Aorta (tissue), 5 donors: ENCODE data around the gene CDAN1. TPM values are rescaled to one million over a fixed set of nuclear protein-coding genes. Genes with fewer than 3 reads are reported as not detected.

Experiments
- ATAC-seq: fragments of 200-7000 bp; cut with Tn5 transposase; one replicate; pipeline ENCODE4 v1.9.1; 2022; ENCODE audit warnings: moderate library complexity; ENCODE audit not compliant: low FRiP score
- DNase-seq, 2 donors: peaks; one replicate each; pipeline ENCODE4 v3.0.0-alpha.2; 2020
- H3K27ac ChIP-seq, 2 donors: one replicate each; pipeline ENCODE4 v1.5.1; 2013; ENCODE audit warnings: low read length in 2 of 2, mild to moderate bottlenecking in 2 of 2, moderate library complexity in 2 of 2, control low read depth in 1 of 2, inconsistent platforms in 1 of 2, low read depth in 1 of 2
- H3K27me3 ChIP-seq, 2 donors: one replicate each; pipeline ENCODE4 v1.6.1; 2013; ENCODE audit warnings: control low read depth in 1 of 2, low read length in 1 of 2, mild to moderate bottlenecking in 1 of 2, moderate library complexity in 1 of 2; ENCODE audit not compliant: insufficient read depth in 2 of 2, control insufficient read depth in 1 of 2
- H3K36me3 ChIP-seq, 2 donors: one replicate each; pipeline ENCODE4 v1.6.1; 2013; ENCODE audit warnings: control low read depth in 1 of 2, low read length in 1 of 2, mild to moderate bottlenecking in 1 of 2; ENCODE audit not compliant: insufficient read depth in 2 of 2, control insufficient read depth in 1 of 2
- H3K4me1 ChIP-seq, 2 donors: one replicate each; pipeline ENCODE4 v1.6.1; 2013; ENCODE audit warnings: low read length in 2 of 2, control low read depth in 1 of 2, mild to moderate bottlenecking in 1 of 2, moderate library complexity in 1 of 2; ENCODE audit not compliant: insufficient read depth in 2 of 2, control insufficient read depth in 1 of 2
- H3K4me3 ChIP-seq, 2 donors: one replicate each; pipeline ENCODE4 v1.5.1; 2013; ENCODE audit warnings: low read length in 2 of 2, control low read depth in 1 of 2, mild to moderate bottlenecking in 1 of 2
- H3K9me3 ChIP-seq: one replicate; pipeline ENCODE4 v1.6.1; 2013; ENCODE audit warnings: mild to moderate bottlenecking, low read length; ENCODE audit not compliant: control insufficient read depth
- WGBS, 2 donors: extraction: QIAGEN DNeasy Blood & Tissue Kit; methylation state at CpG; one replicate each; pipeline ENCODE4 v1.1.7; 2013; 5-methylcytosine and 5-hydroxymethylcytosine counted together
- intact Hi-C, 2 donors: fragments of 100-400 bp; cut with DNase I; formaldehyde crosslinking; loops; one replicate each; pipeline versions ENCODE4 v1.14.2 to v1.15.0; 2022
- polyA plus RNA-seq, 2 donors: library from polyadenylated mRNA; stranded (reverse); fragments of 200-250 nt; gene quantifications; one replicate each; pipeline ENCODE4 v1.2.3, GENCODE V29; 2013
- total RNA-seq, 2 donors: library from RNA; stranded (reverse); fragmentation: NEBNext Ultra II Directional; extraction: Animal tissue kit (Norgen Biotek cat#: 25700); gene quantifications; one replicate each; pipeline ENCODE4 v1.2.1, GENCODE V29; 2021
- donor health status: healthy with polysubstance abuse.
- donor health status: Bipolar disorder and iron deficiency.
- donor health status: DM: no; HTN: no; CAD: no.
- donor health status: DM: no; HTN: no; CAD: no.
- donor health status: DM: yes; HTN: yes; CAD: no.

CDAN1 gene
- total and polyA plus RNA-seq, 4 donors, result 2.8 to 24.6 (median 13.8) TPM

- DNase-seq (no peak), ATAC-seq (no peak)
- Histone ChIP-seq H3K4me3 (no peak overlapping the region), H3K36me3 (peaks cover 4 to 6% of the 10 kb centered on the region in 2 donors), H3K9me3 (no peaks in the 10 kb centered on the region), H3K27ac (no peak overlapping the region), H3K4me1 (no peaks in the 10 kb centered on the region), H3K27me3 (no peaks in the 10 kb centered on the region)
- intact Hi-C loops, result no loop called here
- WGBS, 2 donors, result 85 to 86% methylated on average over 4 of the region's 4 CpGs
Observed at GRCh38 chr15:42723068-42723467, 13.9 kb downstream of the CDAN1 start.

DNA sequence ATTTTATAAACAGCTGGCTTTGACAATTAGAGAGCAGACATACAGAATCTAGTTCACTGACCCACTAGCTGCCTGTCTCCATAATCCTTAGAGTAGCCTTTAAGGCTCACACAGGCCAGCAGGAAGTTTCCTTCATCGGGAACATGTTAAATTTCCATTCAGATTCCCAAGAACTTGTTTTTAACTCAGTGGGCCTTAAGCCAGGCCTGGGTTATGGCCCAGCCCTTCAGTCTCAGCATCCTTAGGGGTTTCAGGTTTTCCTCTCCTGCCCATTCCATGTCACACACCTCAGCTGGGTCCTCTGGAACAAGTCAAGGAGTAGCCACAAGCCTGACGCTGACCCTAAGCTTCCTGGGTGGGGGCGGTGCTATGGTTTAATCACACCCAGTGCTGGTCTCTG lies 15.0 kb downstream of the CDAN1 start:
- intact Hi-C loops, result no loop called here
- Histone ChIP-seq H3K4me1 (no peaks in the 10 kb centered on the region), H3K36me3 (peaks cover 4 to 6% of the 10 kb centered on the region in 2 donors), H3K27ac (peak overlapping the region; percentile 37 to 84), H3K27me3 (no peaks in the 10 kb centered on the region), H3K4me3 (no peak overlapping the region), H3K9me3 (no peaks in the 10 kb centered on the region)
- no peak for ATAC-seq
- WGBS, 2 donors, result 22 to 36% methylated on average over 3 of the region's 3 CpGs
- no peak for DNase-seq

- intact Hi-C loops, result no loop called here
- ATAC-seq, result no peak
- no peak overlapping the region for H3K4me3 ChIP-seq
Observed at GRCh38 chr15:42721016-42721415, 15.9 kb downstream of the CDAN1 start.

GRCh38 chr15:42720071-42720470 lies 16.9 kb downstream of the CDAN1 start:
- Histone ChIP-seq H3K4me1 (no peaks in the 10 kb centered on the region), H3K27me3 (no peaks in the 10 kb centered on the region), H3K36me3 (peaks cover 4 to 8% of the 10 kb centered on the region in 2 donors), H3K9me3 (no peaks in the 10 kb centered on the region), H3K4me3 (no peak overlapping the region), H3K27ac (peak overlapping the region in 1 of 2 donors; percentile 60)
- DNase-seq (no peak), ATAC-seq (no peak)
- intact Hi-C loops, result no loop called here
- 79 to 86% methylated on average over 3 of the region's 3 CpGs for WGBS, 2 donors

More at GRCh38 chr15:42721016-42721415, 15.9 kb downstream of the CDAN1 start:
- no peaks in the 10 kb centered on the region for H3K27me3 ChIP-seq
- peak overlapping the region in 1 of 2 donors; percentile 5 for H3K27ac ChIP-seq
- DNase-seq, result no peak
- no peaks in the 10 kb centered on the region for H3K9me3 ChIP-seq
- no peaks in the 10 kb centered on the region for H3K4me1 ChIP-seq
- WGBS, 2 donors, result 62 to 67% methylated on average over 6 of the region's 6 CpGs
- H3K36me3 ChIP-seq, result peaks cover 4 to 8% of the 10 kb centered on the region in 2 donors

- intact Hi-C loops, result no loop called here
- ATAC-seq (no peak), DNase-seq (no peak)
- H3K27ac ChIP-seq, result no peak overlapping the region
- no peaks in the 10 kb centered on the region for H3K9me3 ChIP-seq
- H3K27me3 ChIP-seq, result no peaks in the 10 kb centered on the region
- 84 to 87% methylated on average over 6 of the region's 6 CpGs for WGBS, 2 donors
- no peaks in the 10 kb centered on the region for H3K4me1 ChIP-seq
- H3K4me3 ChIP-seq, result no peak overlapping the region
- H3K36me3 ChIP-seq, result peaks cover 0 to 6% of the 10 kb centered on the region in 2 donors
Observed at GRCh38 chr15:42719043-42719442, 17.9 kb downstream of the CDAN1 start.

DNA sequence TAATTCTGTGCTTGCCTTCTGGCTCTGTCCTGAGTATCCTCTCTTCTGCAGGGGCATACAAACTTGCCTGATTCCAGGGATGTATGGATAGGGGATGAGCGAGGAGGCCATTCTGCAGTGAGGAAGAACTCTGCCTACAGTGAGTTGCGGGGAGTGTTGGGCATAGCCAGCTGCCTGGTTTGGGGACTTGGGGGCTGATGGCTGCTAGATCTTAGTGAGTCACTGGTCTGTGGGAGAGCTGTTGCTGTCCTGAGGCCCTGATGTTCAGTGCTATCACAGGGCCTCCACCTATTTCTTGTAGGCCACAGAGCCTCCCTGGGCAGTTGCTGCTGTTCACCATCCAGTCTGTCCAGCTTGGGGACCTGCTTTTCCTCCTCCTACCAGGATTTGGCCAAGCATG lies 20.3 kb downstream of the CDAN1 start:
- DNase-seq, result no peak
- ATAC-seq, result no peak
- intact Hi-C loops, result no loop called here
- no peak overlapping the region for H3K4me3 ChIP-seq
- H3K36me3 ChIP-seq, result peaks cover 0 to 6% of the 10 kb centered on the region in 2 donors
- H3K4me1 ChIP-seq, result peaks cover 0 to 2% of the 10 kb centered on the region in 2 donors
- no peaks in the 10 kb centered on the region for H3K27me3 ChIP-seq
- H3K27ac ChIP-seq, result no peak overlapping the region
- no peaks in the 10 kb centered on the region for H3K9me3 ChIP-seq
- 100% methylated on average over 2 of the region's 2 CpGs for WGBS, 2 donors

GRCh38 chr15:42716125-42716524 lies 20.8 kb downstream of the CDAN1 start:
- WGBS, 2 donors, result 92 to 96% methylated on average over 5 of the region's 5 CpGs
- H3K27ac ChIP-seq, result no peak overlapping the region
- H3K9me3 ChIP-seq, result no peaks in the 10 kb centered on the region
- no peaks in the 10 kb centered on the region for H3K27me3 ChIP-seq
- H3K4me1 ChIP-seq, result peaks cover 0 to 2% of the 10 kb centered on the region in 2 donors
- H3K36me3 ChIP-seq, result peaks cover 0 to 6% of the 10 kb centered on the region in 2 donors
- H3K4me3 ChIP-seq, result no peak overlapping the region
- no peak for ATAC-seq
- intact Hi-C loops, result no loop called here
- DNase-seq, result no peak

- intact Hi-C loops, result no loop called here
- Histone ChIP-seq H3K27me3 (no peaks in the 10 kb centered on the region), H3K9me3 (no peaks in the 10 kb centered on the region), H3K4me3 (no peak overlapping the region), H3K4me1 (peaks cover 0 to 2% of the 10 kb centered on the region in 2 donors), H3K27ac (no peak overlapping the region), H3K36me3 (peaks cover 0 to 3% of the 10 kb centered on the region in 2 donors)
- 96% methylated on average over 4 of the region's 4 CpGs for WGBS, 2 donors
- ATAC-seq (no peak), DNase-seq (no peak)
Observed at GRCh38 chr15:42712584-42712983, 24.3 kb downstream of the CDAN1 start.

DNA sequence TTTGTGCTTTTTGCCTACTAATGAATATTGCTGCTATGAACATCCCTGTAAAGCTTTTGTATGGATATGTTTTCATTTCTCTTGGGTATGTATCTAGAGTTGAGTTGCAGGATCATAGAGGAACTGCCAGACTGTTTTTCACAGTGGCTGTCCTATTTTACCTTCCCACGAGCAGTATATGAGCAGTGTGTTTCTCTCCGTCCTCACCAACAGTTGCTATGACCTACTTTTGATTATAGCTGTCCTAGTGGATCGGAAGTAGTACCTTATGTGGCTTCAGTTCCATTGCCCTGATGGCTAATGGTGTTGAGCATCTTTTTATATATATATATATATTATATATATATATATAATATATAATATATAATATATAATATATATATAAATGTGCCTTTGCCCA lies 25.2 kb downstream of the CDAN1 start:
- no peak for DNase-seq
- WGBS, 2 donors, result 87 to 88% methylated on average over 3 of the region's 3 CpGs
- Histone ChIP-seq H3K27ac (no peak overlapping the region), H3K4me1 (peaks cover 0 to 2% of the 10 kb centered on the region in 2 donors), H3K9me3 (no peaks in the 10 kb centered on the region), H3K27me3 (no peaks in the 10 kb centered on the region), H3K4me3 (no peak overlapping the region), H3K36me3 (peaks cover 0 to 2% of the 10 kb centered on the region in 2 donors)
- intact Hi-C loops, result no loop called here
- no peak for ATAC-seq
